LNCAP (cell line): Measurements from ENCODE around the gene NTRK2.

ENCODE experiments used
- CTCF ChIP-seq: fragments of 450-650 bp; IDR thresholded peaks from 2 replicates; pipeline ENCODE4 v1.5.1; 2017; ENCODE audit warnings: mild to moderate bottlenecking

The NTRK2 gene

GRCh38 chr9:84652496-84653120 is 16.9 kb upstream of the NTRK2 start:
- TF ChIP-seq CTCF = peak; percentile 31; the same call in 1 of the 2 replicates

- no peak for TF ChIP-seq CTCF
Measured at GRCh38 chr9:84655447-84655846, 14.1 kb upstream of the NTRK2 start.

- no peak for TF ChIP-seq CTCF
Measured at GRCh38 chr9:84659313-84659712, 10.2 kb upstream of the NTRK2 start.

- no peak for TF ChIP-seq CTCF
Measured at GRCh38 chr9:84659773-84660172, 9.8 kb upstream of the NTRK2 start.

DNA sequence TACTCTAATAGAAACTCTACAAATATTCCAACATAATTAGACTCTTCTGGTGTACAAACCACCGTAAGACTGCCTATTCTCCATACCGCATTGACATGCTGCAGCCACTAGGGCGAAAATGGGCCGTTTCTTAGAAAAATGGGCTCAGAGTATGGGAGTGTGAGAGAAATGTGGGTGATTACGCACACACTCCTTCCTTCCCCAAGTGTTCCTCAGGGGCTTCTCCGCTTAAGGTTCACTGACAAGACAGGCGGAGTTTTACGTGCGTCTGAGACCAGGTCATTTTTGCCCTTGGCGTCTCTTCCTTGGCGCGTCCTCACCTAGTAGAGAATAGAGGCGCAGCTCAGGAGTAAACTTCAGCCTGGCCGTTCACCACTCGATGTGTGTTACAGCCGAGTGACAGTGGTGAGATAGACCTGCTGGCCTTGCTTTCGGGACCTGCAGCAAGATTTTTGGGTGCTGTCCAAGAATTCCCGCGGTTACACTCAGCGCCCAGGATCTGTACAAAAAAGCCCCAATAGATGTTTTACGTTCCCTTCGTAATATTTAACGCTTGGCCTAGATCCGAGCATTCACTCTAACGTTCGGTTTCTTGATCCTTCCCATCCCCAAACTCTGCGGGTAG is 1.8 kb upstream of the NTRK2 start:
- 0 out of 2 replicates have a peak, but pooled peaks have one; percentile 10 for TF ChIP-seq CTCF

GRCh38 chr9:84668196-84669012 is 1.1 kb upstream of the NTRK2 start:
- TF ChIP-seq CTCF = peak; percentile 76

GRCh38 chr9:84669013-84669287 is 579 bp upstream of the NTRK2 start:
- TF ChIP-seq CTCF = no peak
